Measurements from ENCODE around the gene ACSF2.
"Not testable (repeated sequence)": the region's sequence is repeated elsewhere in the genome, so short reads cannot be mapped to it uniquely, and the experiment has no call there.

Gene ACSF2

GRCh38 chr17:50421308-50422051, 4.5 kb upstream of the ACSF2 start:
- H3K9me3 Mint-ChIP-seq = no peaks in the 10 kb centered on the region
- H3K27me3 Mint-ChIP-seq = peaks cover 8% of the 10 kb centered on the region
- peak overlapping the region; percentile 82 for H3K27ac Mint-ChIP-seq (ENCODE audit: low read depth)
- H3K4me1 Mint-ChIP-seq = peaks cover 20% of the 10 kb centered on the region
- ATAC-seq (replicated peaks; ENCODE audit: extremely low read depth, poor library complexity, severe bottlenecking) (peak; percentile 26), DNase-seq (ENCODE audit: low spot score in 2 of 2) (no peak)
- H3K36me3 Mint-ChIP-seq (ENCODE audit: insufficient read depth) = peaks cover 1% of the 10 kb centered on the region
- H3K4me3 Mint-ChIP-seq = peak overlapping the region; percentile 61

- no peak for ATAC-seq (replicated peaks; ENCODE audit: extremely low read depth, poor library complexity, severe bottlenecking)
- H3K27ac Mint-ChIP-seq (ENCODE audit: low read depth) = no peak overlapping the region
- no peaks in the 10 kb centered on the region for H3K27me3 Mint-ChIP-seq
- no peaks in the 10 kb centered on the region for H3K9me3 Mint-ChIP-seq
- peaks cover 32% of the 10 kb centered on the region for H3K4me1 Mint-ChIP-seq
- no peak for DNase-seq (ENCODE audit: low spot score in 2 of 2)
- peaks cover 1% of the 10 kb centered on the region for H3K36me3 Mint-ChIP-seq (ENCODE audit: insufficient read depth)
- H3K4me3 Mint-ChIP-seq = no peak overlapping the region
Measured at GRCh38 chr17:50422738-50423137, 3.3 kb upstream of the ACSF2 start.

- no peaks in the 10 kb centered on the region for H3K9me3 Mint-ChIP-seq
- ATAC-seq (replicated peaks; ENCODE audit: extremely low read depth, poor library complexity, severe bottlenecking) (no peak), DNase-seq (ENCODE audit: low spot score in 2 of 2) (no peak)
- H3K27me3 Mint-ChIP-seq = no peaks in the 10 kb centered on the region
- no peak overlapping the region for H3K4me3 Mint-ChIP-seq
- H3K4me1 Mint-ChIP-seq = peaks cover 35% of the 10 kb centered on the region
- no peak overlapping the region for H3K27ac Mint-ChIP-seq (ENCODE audit: low read depth)
- H3K36me3 Mint-ChIP-seq (ENCODE audit: insufficient read depth) = peaks cover 1% of the 10 kb centered on the region
Measured at GRCh38 chr17:50423553-50424159, 2.4 kb upstream of the ACSF2 start.

GRCh38 chr17:50424246-50424995, 1.6 kb upstream of the ACSF2 start:
- H3K4me3 Mint-ChIP-seq = peak overlapping the region; percentile 86
- H3K9me3 Mint-ChIP-seq = no peaks in the 10 kb centered on the region
- peaks cover 1% of the 10 kb centered on the region for H3K36me3 Mint-ChIP-seq (ENCODE audit: insufficient read depth)
- peaks cover 35% of the 10 kb centered on the region for H3K4me1 Mint-ChIP-seq
- no peak overlapping the region for H3K27ac Mint-ChIP-seq (ENCODE audit: low read depth)
- ATAC-seq (replicated peaks; ENCODE audit: extremely low read depth, poor library complexity, severe bottlenecking) = no peak
- H3K27me3 Mint-ChIP-seq = no peaks in the 10 kb centered on the region
- DNase-seq (ENCODE audit: low spot score in 2 of 2) = no peak

GRCh38 chr17:50424996-50425681, 879 bp upstream of the ACSF2 start:
- DNase-seq (ENCODE audit: low spot score in 2 of 2) = no peak
- no peaks in the 10 kb centered on the region for H3K27me3 Mint-ChIP-seq

GRCh38 chr17:50426472-50426782, 409 bp downstream of the ACSF2 start:
- H3K4me1 Mint-ChIP-seq = peaks cover 29% of the 10 kb centered on the region
- DNase-seq (ENCODE audit: low spot score in 2 of 2) (no peak), ATAC-seq (replicated peaks; ENCODE audit: extremely low read depth, poor library complexity, severe bottlenecking) (no peak)
- H3K36me3 Mint-ChIP-seq (ENCODE audit: insufficient read depth) = peaks cover 1% of the 10 kb centered on the region
- H3K4me3 Mint-ChIP-seq = peak overlapping the region; percentile 86
- no peaks in the 10 kb centered on the region for H3K27me3 Mint-ChIP-seq
- no peaks in the 10 kb centered on the region for H3K9me3 Mint-ChIP-seq
- H3K27ac Mint-ChIP-seq (ENCODE audit: low read depth) = no peak overlapping the region

More at GRCh38 chr17:50424996-50425681, 879 bp upstream of the ACSF2 start:
- Mint-ChIP-seq H3K4me3 (peak overlapping the region; percentile 86), H3K9me3 (no peaks in the 10 kb centered on the region), H3K36me3 (ENCODE audit: insufficient read depth) (peaks cover 1% of the 10 kb centered on the region), H3K27ac (ENCODE audit: low read depth) (peak overlapping the region; percentile 57), H3K4me1 (peaks cover 35% of the 10 kb centered on the region)
- ATAC-seq (replicated peaks; ENCODE audit: extremely low read depth, poor library complexity, severe bottlenecking) = no peak

GRCh38 chr17:50426814-50427787, 1.1 kb downstream of the ACSF2 start:
- Mint-ChIP-seq H3K36me3 (ENCODE audit: insufficient read depth) (peaks cover 3% of the 10 kb centered on the region), H3K27ac (ENCODE audit: low read depth) (no peak overlapping the region), H3K9me3 (no peaks in the 10 kb centered on the region), H3K4me1 (peaks cover 26% of the 10 kb centered on the region), H3K27me3 (no peaks in the 10 kb centered on the region), H3K4me3 (peak overlapping the region; percentile 86)
- DNase-seq (ENCODE audit: low spot score in 2 of 2) (no peak), ATAC-seq (replicated peaks; ENCODE audit: extremely low read depth, poor library complexity, severe bottlenecking) (no peak)

- not testable (repeated sequence) for H3K9me3 Mint-ChIP-seq; ATAC-seq (replicated peaks; ENCODE audit: extremely low read depth, poor library complexity, severe bottlenecking); H3K4me3 Mint-ChIP-seq; H3K27ac Mint-ChIP-seq (ENCODE audit: low read depth); H3K36me3 Mint-ChIP-seq (ENCODE audit: insufficient read depth); H3K27me3 Mint-ChIP-seq; DNase-seq (ENCODE audit: low spot score in 2 of 2)
- peaks cover 30% of the 10 kb centered on the region for H3K4me1 Mint-ChIP-seq
Measured at GRCh38 chr17:50428126-50428525, 2.1 kb downstream of the ACSF2 start.

- ATAC-seq (replicated peaks; ENCODE audit: extremely low read depth, poor library complexity, severe bottlenecking) (no peak), DNase-seq (ENCODE audit: low spot score in 2 of 2) (no peak)
- peaks cover 30% of the 10 kb centered on the region for H3K4me1 Mint-ChIP-seq
- H3K36me3 Mint-ChIP-seq (ENCODE audit: insufficient read depth) = peaks cover 5% of the 10 kb centered on the region
- H3K9me3 Mint-ChIP-seq = no peaks in the 10 kb centered on the region
- no peak overlapping the region for H3K4me3 Mint-ChIP-seq
- no peaks in the 10 kb centered on the region for H3K27me3 Mint-ChIP-seq
- no peak overlapping the region for H3K27ac Mint-ChIP-seq (ENCODE audit: low read depth)
Measured at GRCh38 chr17:50428831-50429424, 2.9 kb downstream of the ACSF2 start.

GRCh38 chr17:50429793-50430192, 3.8 kb downstream of the ACSF2 start:
- DNase-seq (ENCODE audit: low spot score in 2 of 2) (no peak), ATAC-seq (replicated peaks; ENCODE audit: extremely low read depth, poor library complexity, severe bottlenecking) (no peak)
- H3K4me1 Mint-ChIP-seq = peaks cover 30% of the 10 kb centered on the region
- peaks cover 5% of the 10 kb centered on the region for H3K36me3 Mint-ChIP-seq (ENCODE audit: insufficient read depth)
- H3K27ac Mint-ChIP-seq (ENCODE audit: low read depth) = no peak overlapping the region
- H3K9me3 Mint-ChIP-seq = no peaks in the 10 kb centered on the region
- no peak overlapping the region for H3K4me3 Mint-ChIP-seq
- no peaks in the 10 kb centered on the region for H3K27me3 Mint-ChIP-seq

GRCh38 chr17:50430821-50431618, 5.0 kb downstream of the ACSF2 start:
- Mint-ChIP-seq H3K36me3 (ENCODE audit: insufficient read depth) (peaks cover 8% of the 10 kb centered on the region), H3K4me3 (no peak overlapping the region), H3K9me3 (no peaks in the 10 kb centered on the region), H3K27me3 (no peaks in the 10 kb centered on the region), H3K4me1 (peaks cover 21% of the 10 kb centered on the region), H3K27ac (ENCODE audit: low read depth) (no peak overlapping the region)
- DNase-seq (ENCODE audit: low spot score in 2 of 2) = no peak
- no peak for ATAC-seq (replicated peaks; ENCODE audit: extremely low read depth, poor library complexity, severe bottlenecking)

All from central memory CD8-positive, alpha-beta T cell (primary cell).